GM18508 (cell line): Measurements from ENCODE around the gene BRSK2.
"Not testable (repeated sequence)": the region's sequence is repeated elsewhere in the genome, so short reads cannot be mapped to it uniquely, and the experiment has no call there.

Experiments
- ATAC-seq: cut with Tn5 transposase; IDR thresholded peaks from one replicate; pipeline ENCODE4 v1.9.1; 2021; ENCODE audit warnings: moderate number of reproducible peaks; ENCODE audit not compliant: insufficient read depth, unreplicated experiment

Gene BRSK2

GRCh38 chr11:1425439-1425838 is 35.7 kb downstream of the BRSK2 start:
- ATAC-seq: no peak

GRCh38 chr11:1428762-1429316 is 39.1 kb downstream of the BRSK2 start:
- no peak for ATAC-seq

- ATAC-seq: no peak
Measured at GRCh38 chr11:1433568-1433967, 43.8 kb downstream of the BRSK2 start.

- ATAC-seq: no peak
Measured at GRCh38 chr11:1433977-1434640, 44.4 kb downstream of the BRSK2 start.

GRCh38 chr11:1435479-1435819 is 45.7 kb downstream of the BRSK2 start:
- ATAC-seq: not testable (repeated sequence)

GRCh38 chr11:1435820-1436467 is 46.2 kb downstream of the BRSK2 start:
- no peak for ATAC-seq

GRCh38 chr11:1436468-1437039 is 46.8 kb downstream of the BRSK2 start:
- ATAC-seq: no peak

GRCh38 chr11:1437500-1437899 is 47.8 kb downstream of the BRSK2 start:
- ATAC-seq: no peak

- no peak for ATAC-seq
Measured at GRCh38 chr11:1438261-1438966, 48.7 kb downstream of the BRSK2 start.

GRCh38 chr11:1438967-1439330 is 49.2 kb downstream of the BRSK2 start:
- no peak for ATAC-seq

- no peak for ATAC-seq
Measured at GRCh38 chr11:1439341-1439740, 49.6 kb downstream of the BRSK2 start.

- no peak for ATAC-seq
Measured at GRCh38 chr11:1440066-1440465, 50.3 kb downstream of the BRSK2 start.

GRCh38 chr11:1440496-1440895 is 50.8 kb downstream of the BRSK2 start:
- ATAC-seq: no peak

- no peak for ATAC-seq
Measured at GRCh38 chr11:1442163-1442562, 52.4 kb downstream of the BRSK2 start.

- ATAC-seq: no peak
Measured at GRCh38 chr11:1442807-1443366, 53.2 kb downstream of the BRSK2 start.

GRCh38 chr11:1443737-1444136 is 54.0 kb downstream of the BRSK2 start:
- ATAC-seq: no peak

- ATAC-seq: no peak
Measured at GRCh38 chr11:1444321-1444720, 54.6 kb downstream of the BRSK2 start.

GRCh38 chr11:1444823-1445422 is 55.2 kb downstream of the BRSK2 start:
- ATAC-seq: no peak

GRCh38 chr11:1445741-1446445 is 56.2 kb downstream of the BRSK2 start:
- ATAC-seq: no peak

- ATAC-seq: no peak
Measured at GRCh38 chr11:1446623-1447022, 56.9 kb downstream of the BRSK2 start.
